Measurements from ENCODE around the gene LARP4. TPM values are rescaled to one million over a fixed set of nuclear protein-coding genes. Genes with fewer than 3 reads are reported as not detected.

Gene LARP4
- polyA plus RNA-seq, 1 donor from 2014 or later = 17.8 TPM

GRCh38 chr12:50518090-50518489, 117.4 kb downstream of the LARP4 start:
- H3K27me3 ChIP-seq (ENCODE audit: insufficient read depth, low read depth, low read length) = no peaks in the 10 kb centered on the region
- H3K9ac ChIP-seq (ENCODE audit: low read length) = no peak overlapping the region
- H4K20me1 ChIP-seq (ENCODE audit: insufficient read depth) = no peaks in the 10 kb centered on the region
- H3K27ac ChIP-seq (ENCODE audit: low read length) = no peak overlapping the region
- no peaks in the 10 kb centered on the region for H3K9me2 ChIP-seq (ENCODE audit: insufficient read depth, low read length)
- no peaks in the 10 kb centered on the region for H3K9me3 ChIP-seq (ENCODE audit: low read length)
- TF ChIP-seq EZH2 (IDR thresholded peaks at IDR 0.05; ENCODE audit: borderline replicate concordance, insufficient read depth, low read length, poor library complexity, severe bottlenecking) = no peak
- no peak for TF ChIP-seq SMC3 (conservative IDR thresholded peaks at IDR 0.05; ENCODE audit: poor library complexity)
- no peak for TF ChIP-seq RAD21 (conservative IDR thresholded peaks at IDR 0.05)
- no peak for TF ChIP-seq POLR2AphosphoS5 (IDR thresholded peaks at IDR 0.05)
- TF ChIP-seq EP300 (conservative IDR thresholded peaks at IDR 0.05; ENCODE audit: poor library complexity, severe bottlenecking) = no peak
- TF ChIP-seq MXI1 (conservative IDR thresholded peaks at IDR 0.05; ENCODE audit: poor library complexity, severe bottlenecking) = no peak
- H2AFZ ChIP-seq (ENCODE audit: low read depth, low read length) = no peak overlapping the region
- H3K4me3 ChIP-seq (ENCODE audit: low read length) = no peak overlapping the region
- H3F3A ChIP-seq (ENCODE audit: insufficient read depth, low read length, poor library complexity, severe bottlenecking) = no peaks in the 10 kb centered on the region
- H3K36me3 ChIP-seq (ENCODE audit: insufficient read depth, low read length) = no peaks in the 10 kb centered on the region
- H3K4me2 ChIP-seq (ENCODE audit: low read length) = no peak overlapping the region
- H3K79me2 ChIP-seq (replicated peaks; ENCODE audit: insufficient read depth, low read length) = peaks cover 67% of the 10 kb centered on the region

- Histone ChIP-seq H4K20me1 (ENCODE audit: insufficient read depth) (no peaks in the 10 kb centered on the region), H3K27me3 (ENCODE audit: insufficient read depth, low read depth, low read length) (no peaks in the 10 kb centered on the region), H3K36me3 (ENCODE audit: insufficient read depth, low read length) (no peaks in the 10 kb centered on the region), H3K27ac (ENCODE audit: low read length) (no peak overlapping the region), H2AFZ (ENCODE audit: low read depth, low read length) (no peak overlapping the region), H3K9ac (ENCODE audit: low read length) (no peak overlapping the region), H3K4me2 (ENCODE audit: low read length) (no peak overlapping the region), H3K9me2 (ENCODE audit: insufficient read depth, low read length) (no peaks in the 10 kb centered on the region), H3K79me2 (replicated peaks; ENCODE audit: insufficient read depth, low read length) (peaks cover 66% of the 10 kb centered on the region), H3K9me3 (ENCODE audit: low read length) (no peaks in the 10 kb centered on the region), H3K4me3 (ENCODE audit: low read length) (no peak overlapping the region), H3F3A (ENCODE audit: insufficient read depth, low read length, poor library complexity, severe bottlenecking) (no peaks in the 10 kb centered on the region)
- TF ChIP-seq SMC3 (conservative IDR thresholded peaks at IDR 0.05; ENCODE audit: poor library complexity) (no peak), MXI1 (conservative IDR thresholded peaks at IDR 0.05; ENCODE audit: poor library complexity, severe bottlenecking) (no peak), CTCF (IDR thresholded peaks at IDR 0.05; ENCODE audit: poor library complexity, severe bottlenecking) (no peak), POLR2AphosphoS5 (IDR thresholded peaks at IDR 0.05) (no peak), EP300 (conservative IDR thresholded peaks at IDR 0.05; ENCODE audit: poor library complexity, severe bottlenecking) (no peak), TAF1 (IDR thresholded peaks at IDR 0.05; ENCODE audit: low read depth) (no peak), RAD21 (conservative IDR thresholded peaks at IDR 0.05) (no peak), REST (IDR thresholded peaks at IDR 0.05; ENCODE audit: borderline replicate concordance) (no peak), EZH2 (IDR thresholded peaks at IDR 0.05; ENCODE audit: borderline replicate concordance, insufficient read depth, low read length, poor library complexity, severe bottlenecking) (no peak)
Measured at GRCh38 chr12:50519353-50519752, 118.7 kb downstream of the LARP4 start.

Measured in neural cell (in vitro differentiated cells).